A172 (cell line): ENCODE results near the gene WDR75. TPM values are rescaled to one million over a fixed set of nuclear protein-coding genes. Genes with fewer than 3 reads are reported as not detected.

Experiments used
- DNase-seq: peaks from one replicate; pipeline ENCODE4 v3.0.0-alpha.2; 2015; ENCODE audit warnings: low spot score
- total RNA-seq: library from RNA; depleted of rRNA; stranded (reverse); fragments of >200 nt; shearing (Covaris generic); gene quantifications from 2 replicates; pipeline ENCODE4 v1.2.3, GENCODE V29; 2014

Gene WDR75
- total RNA-seq, 1 experiment from 2014 or later: 63.3 TPM

- no peak for DNase-seq
These were observed 59.3 kb downstream of the WDR75 start for GRCh38 chr2:189500456-189501160.

GRCh38 chr2:189501487-189501886 lies 60.2 kb downstream of the WDR75 start:
- no peak for DNase-seq

- DNase-seq: no peak
These were observed 61.4 kb downstream of the WDR75 start for GRCh38 chr2:189502714-189503113.

- DNase-seq: no peak
These were observed 63.0 kb downstream of the WDR75 start for GRCh38 chr2:189504238-189504637.

GRCh38 chr2:189505492-189505891 lies 64.2 kb downstream of the WDR75 start:
- no peak for DNase-seq

- peak; percentile 77 for DNase-seq
These were observed 65.3 kb downstream of the WDR75 start for GRCh38 chr2:189506514-189506976.

- DNase-seq: no peak
These were observed 70.1 kb downstream of the WDR75 start for GRCh38 chr2:189511210-189511959.

- no peak for DNase-seq
These were observed 70.7 kb downstream of the WDR75 start for GRCh38 chr2:189511960-189512319.

- DNase-seq: no peak
These were observed 71.6 kb downstream of the WDR75 start for GRCh38 chr2:189512879-189513278.

- DNase-seq: no peak
These were observed 72.8 kb downstream of the WDR75 start for GRCh38 chr2:189514104-189514503.

GRCh38 chr2:189515264-189515663 lies 74.0 kb downstream of the WDR75 start:
- no peak for DNase-seq

- no peak for DNase-seq
These were observed 75.3 kb downstream of the WDR75 start for GRCh38 chr2:189516546-189516945.

- DNase-seq: no peak
These were observed 76.7 kb downstream of the WDR75 start for GRCh38 chr2:189517847-189518535.

- no peak for DNase-seq
These were observed 78.5 kb downstream of the WDR75 start for GRCh38 chr2:189519631-189520387.

GRCh38 chr2:189521699-189522434 lies 80.6 kb downstream of the WDR75 start:
- DNase-seq: no peak

- no peak for DNase-seq
These were observed 81.3 kb downstream of the WDR75 start for GRCh38 chr2:189522435-189523151.

- no peak for DNase-seq
These were observed 83.5 kb downstream of the WDR75 start for GRCh38 chr2:189524746-189525145.
